WTC11 (cell line): ENCODE measurements around the gene ANTKMT. TPM values are rescaled to one million over a fixed set of nuclear protein-coding genes. Genes with fewer than 3 reads are reported as not detected.
A peak's percentile ranks its signal among the peaks of the same experiment; 100 is the strongest.

Source experiments
- ATAC-seq: fragments of 200-7000 bp; cut with Tn5 transposase; 2 replicates; pipeline ENCODE4 v1.10.0; 2021; ENCODE audit warnings: mild to moderate bottlenecking, moderate library complexity
- Bru-seq: library from RNA; stranded (reverse); fragments of 400-500 nt; gene quantifications from one replicate; lab custom pipeline; 2021; lab: Mats Ljungman, UMichigan
- CTCF ChIA-PET: fragments of 300-600 bp; sonication (Branson Sonifier 250); formaldehyde crosslinking; loops from one replicate; lab custom pipeline; 2021; ENCODE audit warnings: antibody characterized with exemption; lab: Charles Lee
- POLR2A ChIA-PET: fragments of 350-600 bp; sonication (Branson Sonifier 250); formaldehyde crosslinking; loops from one replicate; lab custom pipeline; 2021; ENCODE audit warnings: antibody characterized with exemption; lab: Charles Lee
- DNase-seq: peaks from one replicate; pipeline ENCODE4 v3.0.0; 2021; ENCODE audit warnings: low spot score
- H3K27ac Mint-ChIP-seq: 2 replicates; pipeline ENCODE4 v1.8.0; 2021; ENCODE audit warnings: mixed read lengths
- H3K27me3 Mint-ChIP-seq: 2 replicates; pipeline ENCODE4 v1.8.0; 2021; ENCODE audit warnings: low read depth, mild to moderate bottlenecking, moderate library complexity, mixed read lengths
- H3K36me3 Mint-ChIP-seq: 2 replicates; pipeline ENCODE4 v1.8.0; 2021; ENCODE audit warnings: mixed read lengths
- H3K4me1 Mint-ChIP-seq: 2 replicates; pipeline ENCODE4 v1.8.0; 2022; ENCODE audit warnings: mixed read lengths
- H3K4me3 Mint-ChIP-seq: 2 replicates; pipeline ENCODE4 v1.8.0; 2021; ENCODE audit warnings: mild to moderate bottlenecking, moderate library complexity, mixed read lengths
- H3K9me3 Mint-ChIP-seq: 2 replicates; pipeline ENCODE4 v1.8.0; 2021; ENCODE audit warnings: mixed read lengths
- ARID4B ChIP-seq: sonication (generic); formaldehyde crosslinking; IDR thresholded peaks from 2 replicates; pipeline ENCODE4 v1.8.0; 2023; ENCODE audit warnings: missing genetic modification reagents, mild to moderate bottlenecking, borderline replicate concordance
- ATF2 ChIP-seq: sonication (generic); formaldehyde crosslinking; IDR thresholded peaks from 2 replicates; pipeline ENCODE4 v1.8.1; 2022; ENCODE audit warnings: low read depth, missing genetic modification reagents, borderline replicate concordance
- CBFB ChIP-seq: sonication (generic); formaldehyde crosslinking; IDR thresholded peaks from 2 replicates; pipeline ENCODE4 v1.8.1; 2022; ENCODE audit warnings: mild to moderate bottlenecking, low read depth, missing genetic modification reagents
- CREB1 ChIP-seq: sonication (generic); formaldehyde crosslinking; IDR thresholded peaks from 2 replicates; pipeline ENCODE4 v1.8.0; 2023; ENCODE audit warnings: mild to moderate bottlenecking, missing genetic modification reagents
- E2F1 ChIP-seq: sonication (generic); formaldehyde crosslinking; IDR thresholded peaks from 2 replicates; pipeline ENCODE4 v1.8.0; 2022; ENCODE audit warnings: mild to moderate bottlenecking, missing genetic modification reagents
- ERG ChIP-seq: fragments of 250-450 bp; sonication (Bioruptor Pico); IDR thresholded peaks from 2 replicates; pipeline ENCODE4 v1.8.0; 2021; ENCODE audit warnings: mild to moderate bottlenecking
- GRHL2 ChIP-seq: fragments of 250-450 bp; sonication (Bioruptor Pico); IDR thresholded peaks from 2 replicates; pipeline ENCODE4 v1.8.0; 2022; ENCODE audit warnings: mild to moderate bottlenecking, moderate library complexity; ENCODE audit not compliant: insufficient replicate concordance, severe bottlenecking
- HMGA2 ChIP-seq: fragments of 250-450 bp; sonication (Bioruptor Pico); IDR thresholded peaks from 2 replicates; pipeline ENCODE4 v1.4.0; 2021; ENCODE audit warnings: mild to moderate bottlenecking, moderate library complexity
- JAZF1 ChIP-seq: fragments of 250-450 bp; sonication (Bioruptor Pico); IDR thresholded peaks from 2 replicates; pipeline ENCODE4 v1.9.0; 2021; ENCODE audit warnings: moderate library complexity, mild to moderate bottlenecking, inconsistent platforms
- KAT7 ChIP-seq: sonication (generic); formaldehyde crosslinking; IDR thresholded peaks from 2 replicates; pipeline ENCODE4 v1.8.1; 2023; ENCODE audit warnings: missing genetic modification reagents, mild to moderate bottlenecking, borderline replicate concordance
- MLX ChIP-seq: sonication (generic); formaldehyde crosslinking; IDR thresholded peaks from 2 replicates; pipeline ENCODE4 v1.8.1; 2023; ENCODE audit warnings: mild to moderate bottlenecking, missing genetic modification reagents, moderate library complexity
- MXD4 ChIP-seq: fragments of 250-450 bp; sonication (Bioruptor Pico); IDR thresholded peaks from 2 replicates; pipeline ENCODE4 v1.8.0; 2021; ENCODE audit warnings: mild to moderate bottlenecking, moderate library complexity, borderline replicate concordance
- NR1H2 ChIP-seq: sonication (generic); formaldehyde crosslinking; IDR thresholded peaks from 2 replicates; pipeline ENCODE4 v1.9.0; 2021; ENCODE audit warnings: mild to moderate bottlenecking, moderate library complexity, missing genetic modification reagents
- NR3C1 ChIP-seq: sonication (generic); formaldehyde crosslinking; conservative IDR thresholded peaks from 2 replicates; pipeline ENCODE4 v1.8.1; 2023; ENCODE audit warnings: low read depth, mild to moderate bottlenecking, missing genetic modification reagents
- SMAD4 ChIP-seq: sonication (generic); formaldehyde crosslinking; IDR thresholded peaks from 2 replicates; pipeline ENCODE4 v1.8.0; 2022; ENCODE audit warnings: mild to moderate bottlenecking, missing genetic modification reagents
- SP1 ChIP-seq: sonication (generic); formaldehyde crosslinking; conservative IDR thresholded peaks from 2 replicates; pipeline ENCODE4 v1.8.1; 2022; ENCODE audit warnings: missing genetic modification reagents
- TEAD4 ChIP-seq: sonication (generic); formaldehyde crosslinking; IDR thresholded peaks from 2 replicates; pipeline ENCODE4 v1.8.0; 2022; ENCODE audit warnings: mild to moderate bottlenecking, missing genetic modification reagents
- TP53 ChIP-seq: sonication (generic); formaldehyde crosslinking; IDR thresholded peaks from 2 replicates; pipeline ENCODE4 v1.8.1; 2023; ENCODE audit warnings: mild to moderate bottlenecking, missing genetic modification reagents
- ZNF121 ChIP-seq: sonication (generic); formaldehyde crosslinking; IDR thresholded peaks from 2 replicates; pipeline ENCODE4 v1.8.0; 2023; ENCODE audit warnings: missing genetic modification reagents
- ZNF317 ChIP-seq: sonication (generic); formaldehyde crosslinking; IDR thresholded peaks from 2 replicates; pipeline ENCODE4 v1.8.1; 2023; ENCODE audit warnings: low read depth, mild to moderate bottlenecking, moderate library complexity, missing genetic modification reagents, borderline replicate concordance
- ZNF416 ChIP-seq: fragments of 250-450 bp; sonication (Bioruptor Pico); IDR thresholded peaks from 2 replicates; pipeline ENCODE4 v1.9.0; 2021; ENCODE audit warnings: mild to moderate bottlenecking, inconsistent platforms
- ZNF423 ChIP-seq: fragments of 250-450 bp; sonication (Bioruptor Pico); IDR thresholded peaks from 2 replicates; pipeline ENCODE4 v2.1.2; 2022; ENCODE audit warnings: mild to moderate bottlenecking, moderate library complexity
- ZNF425 ChIP-seq: fragments of 250-450 bp; sonication (Bioruptor Pico); conservative IDR thresholded peaks from 2 replicates; pipeline ENCODE4 v1.9.0; 2021; ENCODE audit warnings: mild to moderate bottlenecking
- long read RNA-seq, 3 experiments: library from RNA in 1 of 3; library from capped mRNA in 1 of 3; library from polyadenylated mRNA in 1 of 3; unstranded in 2 of 3; stranded (forward) in 1 of 3; transcript quantifications; one replicate each; pipeline ENCODE4 v2.0.0, GENCODE V29; 2021
- total RNA-seq: library from RNA; stranded (reverse); gene quantifications from 3 replicates; pipeline ENCODE4 v1.2.3, GENCODE V29; 2021

The ANTKMT gene
- total RNA-seq, result 40.6 to 43.1 TPM (median 43.0 TPM) in 3 replicates
- Bru-seq, nascent RNA, result percentile 42 among the genes with signal in this experiment
- long read RNA-seq, experiment 1, transcript FAM173A-207 (5 exons, 1,052 nt), result major isoform, 21 of 43 reads
- long read RNA-seq, experiment 1, partial matches to known transcripts, result 8 of 43 reads
- long read RNA-seq, experiment 1, other reads (novel, unspliced or antisense), result 5 of 43 reads
- long read RNA-seq, experiment 2, transcript FAM173A-201 (4 exons, 806 nt), result minor isoform, 6 of 51 reads
- long read RNA-seq, experiment 2, transcript FAM173A-207 (5 exons, 1,052 nt), result major isoform, 25 of 51 reads
- long read RNA-seq, experiment 2, partial matches to known transcripts, result 3 of 51 reads
- long read RNA-seq, experiment 2, other reads (novel, unspliced or antisense), result 5 of 51 reads
- long read RNA-seq, experiment 3, result 0 reads

- no peaks in the 10 kb centered on the region for H3K9me3 Mint-ChIP-seq
- ChIA-PET POLR2A (interaction anchor here (0.6 to 2.9 kb wide), 9 partner anchors 9 to 86 kb away, joined by 3 to 10 read pairs (median 4); partner anchors contain the start of genes CHTF18, CIAO3, RHOT2 and RPUSD1), CTCF (interaction anchor here (0.6 to 2.8 kb wide), 20 partner anchors 9 to 659 kb away, joined by 3 to 28 read pairs (median 6); partner anchors contain the start of genes CHTF18, CIAO3, JMJD8 and RHOT2)
- peak; percentile 97 for DNase-seq
- peak; percentile 77 for ATAC-seq
- H3K4me1 Mint-ChIP-seq, result peaks cover 13% of the 10 kb centered on the region
- peak within 1 kb of the TSS; percentile 63 for H3K27ac Mint-ChIP-seq
- peaks cover 13% of the 10 kb centered on the region for H3K27me3 Mint-ChIP-seq
- no peaks in the 10 kb centered on the region; the same call in 1 of the 2 replicates for H3K36me3 Mint-ChIP-seq
- peak within 1 kb of the TSS; percentile 74 for H3K4me3 Mint-ChIP-seq
- TF ChIP-seq MLX (CRISPR knock-in tag), result peak; percentile 76; the same call in 1 of the 2 replicates
- TF ChIP-seq JAZF1 (CRISPR knock-in tag), result no peak
- peak; percentile 53; the same call in 1 of the 2 replicates for TF ChIP-seq ZNF416 (CRISPR knock-in tag)
- TF ChIP-seq GRHL2 (CRISPR knock-in tag), result no peak
- TF ChIP-seq NR1H2 (CRISPR knock-in tag), result no peak
- TF ChIP-seq E2F1, result peak; percentile 95
- TF ChIP-seq HMGA2, result no peak
- peak; percentile 87 for TF ChIP-seq TP53 (CRISPR knock-in tag)
- peak; percentile 91 for TF ChIP-seq SP1 (CRISPR knock-in tag)
- TF ChIP-seq NR3C1 (CRISPR knock-in tag), result peak; percentile 98; the same call in 1 of the 2 replicates
- TF ChIP-seq SMAD4 (CRISPR knock-in tag), result no peak
- TF ChIP-seq CREB1 (CRISPR knock-in tag), result peak; percentile 92
- no peak for TF ChIP-seq ERG (CRISPR knock-in tag)
- no peak for TF ChIP-seq ATF2 (CRISPR knock-in tag)
- TF ChIP-seq ZNF317 (CRISPR knock-in tag), result peak; percentile 77; the same call in 1 of the 2 replicates
- TF ChIP-seq ARID4B (CRISPR knock-in tag), result peak; percentile 83; the same call in 1 of the 2 replicates
- peak; percentile 47; the same call in 1 of the 2 replicates for TF ChIP-seq KAT7 (CRISPR knock-in tag)
- TF ChIP-seq MXD4, result no peak
- peak; percentile 68 for TF ChIP-seq ZNF423 (CRISPR knock-in tag)
- peak; percentile 11; the same call in 1 of the 2 replicates for TF ChIP-seq ZNF121
- peak; percentile 86; the same call in 1 of the 2 replicates for TF ChIP-seq CBFB (CRISPR knock-in tag)
- peak; percentile 88; the same call in 1 of the 2 replicates for TF ChIP-seq TEAD4
- no peak for TF ChIP-seq ZNF425 (CRISPR knock-in tag)
These were observed at the start of gene ANTKMT for GRCh38 chr16:720990-721764. TSS of gene ANTKMT (plus strand) at chr16:721146. CDS start at chr16:721275, 129 bp downstream.
